ENCODE measurements around the gene SHC2. TPM values are rescaled to one million over a fixed set of nuclear protein-coding genes. Genes with fewer than 3 reads are reported as not detected.
A peak's percentile ranks its signal among the peaks of the same experiment; 100 is the strongest.

SHC2 gene
- total and polyA plus RNA-seq, 7 donors = 2.2 to 9.7 (median 4.5) TPM

- Histone ChIP-seq H3K27ac (no peak overlapping the region), H3K4me3 (no peak overlapping the region), H3K9me3 (no peaks in the 10 kb centered on the region), H3K36me3 (ENCODE audit: insufficient read depth in 1 of 2, low read depth in 1 of 2) (no peaks in the 10 kb centered on the region), H3K4me1 (no peaks in the 10 kb centered on the region), H3K27me3 (ENCODE audit: insufficient read depth in 3 of 3, low read length in 2 of 3) (peaks cover 0 to 6% (median 4%) of the 10 kb centered on the region in 3 donors)
- TF ChIP-seq CTCF (IDR thresholded peaks at IDR 0.05) = no peak
- WGBS, 3 donors = 81 to 84% (median 81%) methylated on average over 18 to 29 of the region's 29 CpGs
- DNase-seq (no peak), ATAC-seq (no peak)
- intact Hi-C loops (cut with DNase I) = no loop called here
Observed at GRCh38 chr19:436413-436950, 24.4 kb downstream of the SHC2 start.

DNA sequence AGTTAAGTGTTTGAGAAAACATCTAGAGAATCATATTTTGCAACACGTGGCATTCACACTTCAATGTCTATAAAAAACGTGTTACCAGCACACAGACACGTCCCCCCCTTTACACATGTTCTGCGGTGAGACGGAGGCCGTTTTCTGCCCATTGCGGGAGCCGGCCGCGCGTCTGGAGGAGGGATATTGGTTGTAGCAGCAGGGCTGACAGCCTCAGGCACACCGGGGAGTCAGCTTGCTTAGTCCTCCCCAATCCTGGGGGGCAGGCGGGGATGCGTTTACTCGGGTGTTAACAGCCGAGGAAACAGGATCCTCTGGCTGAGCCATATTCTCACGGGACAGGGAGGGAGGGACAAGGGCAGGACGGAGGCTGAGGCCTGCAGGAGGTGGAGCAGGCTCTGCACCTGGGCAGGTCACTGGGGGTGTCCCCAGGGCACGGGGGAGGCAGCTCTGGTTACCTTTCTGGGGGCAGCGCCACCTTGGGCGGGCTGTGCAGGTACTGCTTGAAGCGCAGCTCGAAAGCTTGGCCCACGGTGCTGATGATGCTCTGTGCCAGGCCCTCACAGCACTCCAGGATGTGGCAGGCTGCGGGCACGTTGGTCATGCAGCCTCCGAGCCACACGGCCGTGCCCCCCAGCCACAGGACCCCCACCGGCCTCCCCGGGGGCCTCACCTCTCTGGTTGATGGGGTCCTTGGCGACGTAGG, 25.0 kb downstream of the SHC2 start:
- peak overlapping the region; percentile 6 for H3K27ac ChIP-seq
- peaks cover 0 to 6% (median 0%) of the 10 kb centered on the region in 3 donors for H3K27me3 ChIP-seq (ENCODE audit: insufficient read depth in 3 of 3, low read length in 2 of 3)
- H3K36me3 ChIP-seq (ENCODE audit: insufficient read depth in 1 of 2, low read depth in 1 of 2) = no peaks in the 10 kb centered on the region
- intact Hi-C loops (cut with DNase I) = no loop called here
- DNase-seq (no peak), ATAC-seq (peak; percentile 28 to 54 (median 42))
- 67 to 69% (median 68%) methylated on average over 32 to 33 of the region's 33 CpGs for WGBS, 3 donors
- no peak for TF ChIP-seq CTCF (IDR thresholded peaks at IDR 0.05)
- H3K4me3 ChIP-seq = no peak overlapping the region
- H3K4me1 ChIP-seq = no peaks in the 10 kb centered on the region
- no peaks in the 10 kb centered on the region for H3K9me3 ChIP-seq

DNA sequence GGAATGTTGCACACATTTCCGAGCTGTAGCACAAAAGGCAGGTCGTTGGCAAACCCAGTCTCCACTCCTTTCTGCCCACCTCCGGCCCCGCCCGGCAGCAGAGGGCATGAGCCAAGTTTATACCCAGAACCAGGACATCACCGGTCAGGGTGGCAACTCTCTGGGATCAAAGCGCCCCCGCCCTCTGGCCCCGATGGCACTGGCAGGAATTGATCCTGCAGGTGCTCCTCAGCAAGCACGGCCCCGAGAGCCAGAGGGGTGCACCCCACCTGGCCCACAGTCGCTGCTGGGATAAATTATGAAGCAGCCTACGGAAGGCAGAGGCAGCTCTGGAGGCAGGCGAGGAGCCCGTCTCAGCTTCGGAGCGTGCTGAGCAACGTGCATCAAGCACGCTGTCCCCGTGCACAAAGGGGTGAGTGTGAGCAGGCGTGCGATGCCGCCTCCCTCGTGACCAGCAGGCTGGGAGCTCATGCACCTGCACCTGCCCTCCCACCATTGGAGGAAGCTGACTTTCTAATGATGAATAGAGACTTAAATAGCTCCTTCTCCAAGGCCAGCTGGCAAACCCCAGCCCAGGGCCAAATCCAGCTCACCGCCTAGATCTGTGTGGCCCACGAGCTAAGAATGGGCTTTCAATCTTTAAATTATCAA, 25.7 kb downstream of the SHC2 start:
- WGBS, 3 donors = 74 to 78% (median 74%) methylated on average over 26 of the region's 26 CpGs
- no peaks in the 10 kb centered on the region for H3K4me1 ChIP-seq
- H3K36me3 ChIP-seq (ENCODE audit: insufficient read depth in 1 of 2, low read depth in 1 of 2) = no peaks in the 10 kb centered on the region
- DNase-seq (peak in 1 of 2 donors; percentile 74), ATAC-seq (peak; percentile 89 to 98 (median 93))
- TF ChIP-seq CTCF (IDR thresholded peaks at IDR 0.05) = no peak
- H3K9me3 ChIP-seq = no peaks in the 10 kb centered on the region
- H3K27me3 ChIP-seq (ENCODE audit: insufficient read depth in 3 of 3, low read length in 2 of 3) = peaks cover 0 to 6% (median 0%) of the 10 kb centered on the region in 3 donors
- no peak overlapping the region for H3K4me3 ChIP-seq
- peak overlapping the region; percentile 6 for H3K27ac ChIP-seq
- intact Hi-C loops (cut with DNase I) = no loop called here

DNA sequence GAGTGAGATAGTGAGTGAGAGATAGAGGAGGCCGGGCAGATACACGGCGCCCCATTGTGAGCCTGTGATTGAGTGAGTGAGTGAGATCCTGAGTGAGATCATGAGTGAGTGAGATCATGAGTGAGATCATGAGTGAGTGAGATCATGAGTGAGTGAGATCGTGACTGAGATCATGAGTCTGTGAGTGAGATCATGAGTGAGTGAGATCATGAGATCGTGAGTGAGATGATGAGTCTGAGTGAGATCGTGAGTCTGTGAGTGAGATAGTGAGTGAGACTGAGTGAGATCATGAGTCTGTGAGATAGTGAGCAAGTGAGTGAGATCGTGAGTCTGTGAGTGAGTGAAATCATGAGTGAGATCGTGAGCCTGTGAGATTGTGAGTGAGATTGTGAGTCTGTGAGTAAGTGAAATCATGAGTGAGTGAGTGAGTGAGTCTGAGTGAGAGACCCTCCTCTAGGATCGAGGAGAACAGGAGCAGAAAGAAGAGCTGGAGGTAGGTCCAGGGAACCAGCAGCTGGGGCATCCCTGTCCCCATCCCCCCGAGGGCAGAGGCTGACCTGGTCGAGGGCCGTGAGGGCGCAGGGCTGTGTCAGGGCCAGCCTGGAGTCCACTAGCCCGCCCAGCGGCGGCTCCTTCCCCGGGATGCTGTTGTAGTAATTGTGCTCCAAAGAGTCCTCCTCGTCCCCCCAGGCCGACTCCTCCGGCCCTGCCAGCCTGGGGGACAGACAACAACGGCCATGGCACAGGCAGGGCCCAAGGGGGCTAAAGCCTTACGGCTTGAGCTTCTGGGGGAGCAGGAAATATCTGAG, 26.5 kb downstream of the SHC2 start:
- no peaks in the 10 kb centered on the region for H3K9me3 ChIP-seq
- ATAC-seq (no peak), DNase-seq (no peak)
- peaks cover 0 to 6% (median 0%) of the 10 kb centered on the region in 3 donors for H3K27me3 ChIP-seq (ENCODE audit: insufficient read depth in 3 of 3, low read length in 2 of 3)
- H3K27ac ChIP-seq = no peak overlapping the region
- TF ChIP-seq CTCF (IDR thresholded peaks at IDR 0.05) = no peak
- no peaks in the 10 kb centered on the region for H3K4me1 ChIP-seq
- H3K4me3 ChIP-seq = no peak overlapping the region
- WGBS, 3 donors = 88 to 90% (median 89%) methylated on average over 21 to 22 of the region's 22 CpGs
- intact Hi-C loops (cut with DNase I) = no loop called here
- no peaks in the 10 kb centered on the region for H3K36me3 ChIP-seq (ENCODE audit: insufficient read depth in 1 of 2, low read depth in 1 of 2)

Measured in psoas muscle (tissue), 8 donors.